Heart left ventricle (tissue), 16 donors: ENCODE data around the gene EBP. TPM values are rescaled to one million over a fixed set of nuclear protein-coding genes. Genes with fewer than 3 reads are reported as not detected.
A peak's percentile ranks its signal among the peaks of the same experiment; 100 is the strongest.

ENCODE experiments used
- ATAC-seq, 4 donors: fragments of 200-7000 bp; cut with Tn5 transposase; one replicate each; pipeline ENCODE4 v1.9.1; 2020 to 2022; ENCODE audit warnings: moderate library complexity in 4 of 4, mild to moderate bottlenecking in 3 of 4, moderate number of reproducible peaks in 1 of 4
- DNase-seq, 5 donors: peaks; one replicate each; pipeline ENCODE4 v3.0.0-alpha.2; 2020
- H3K27ac ChIP-seq, 12 donors: fragments of 200-600 bp; sonication (generic) in 4 of 12; one replicate each; pipeline versions ENCODE4 v1.5.0 to v1.8.0; 2016 to 2022; ENCODE audit warnings: mild to moderate bottlenecking in 2 of 12
- H3K27me3 ChIP-seq, 9 donors: fragments of 200-600 bp; sonication (generic) in 2 of 9; one replicate each; pipeline versions ENCODE4 v1.5.1 to v1.8.0; 2016 to 2022; ENCODE audit warnings: mild to moderate bottlenecking in 3 of 9
- H3K36me3 ChIP-seq, 9 donors: fragments of 200-600 bp; sonication (generic) in 2 of 9; one replicate each; pipeline versions ENCODE4 v1.5.0 to v1.8.0; 2018 to 2022; ENCODE audit warnings: mild to moderate bottlenecking in 2 of 9
- H3K4me1 ChIP-seq, 12 donors: fragments of 200-600 bp; sonication (generic) in 4 of 12; one replicate each; pipeline versions ENCODE4 v1.5.0 to v1.8.0; 2016 to 2022; ENCODE audit warnings: mild to moderate bottlenecking in 3 of 12
- H3K4me3 ChIP-seq, 12 donors: fragments of 200-600 bp; sonication (generic) in 4 of 12; one replicate each; pipeline versions ENCODE4 v1.5.0 to v1.8.0; 2017 to 2022; ENCODE audit warnings: mild to moderate bottlenecking in 9 of 12, moderate library complexity in 4 of 12
- H3K9me3 ChIP-seq, 12 donors: fragments of 200-600 bp; sonication (generic) in 4 of 12; one replicate each; pipeline versions ENCODE4 v1.5.0 to v1.8.0; 2016 to 2022; ENCODE audit warnings: mild to moderate bottlenecking in 1 of 12
- CTCF ChIP-seq, 12 donors: fragments of 200-600 bp; sonication (generic) in 4 of 12; IDR thresholded peaks; one replicate each; pipeline versions ENCODE4 v1.5.0 to v1.8.0; 2018 to 2022; ENCODE audit warnings: antibody characterized with exemption in 12 of 12, mild to moderate bottlenecking in 5 of 12
- POLR2A ChIP-seq, 2 donors: fragments of 450-650 bp; IDR thresholded peaks; one replicate each; pipeline ENCODE4 v1.6.1; 2017; ENCODE audit warnings: antibody characterized with exemption in 2 of 2, mild to moderate bottlenecking in 2 of 2, moderate library complexity in 2 of 2
- WGBS, 4 donors: extraction: QIAGEN DNeasy Blood & Tissue Kit in 2 of 4; methylation state at CpG; one replicate each; pipeline versions ENCODE4 v1.1.5 to v1.1.7; 2013 to 2018; 5-methylcytosine and 5-hydroxymethylcytosine counted together
- intact Hi-C, 10 donors: fragments of 100-400 bp; cut with DNase I; formaldehyde crosslinking; loops; one replicate each; pipeline versions ENCODE4 v1.11.1 to v1.14.2; 2022
- polyA plus RNA-seq, 2 donors: library from polyadenylated mRNA; stranded (reverse); fragments of 200-250 nt; gene quantifications; one replicate each; pipeline ENCODE4 v1.2.3, GENCODE V29; 2013
- total RNA-seq, 9 donors: library from RNA; depleted of rRNA in 2 of 9; stranded (reverse); fragments of >200 nt in 2 of 9; fragmentation: NEBNext Ultra II Directional in 3 of 9; extraction: Animal tissue kit (Norgen Biotek cat#: 25700) in 3 of 9; gene quantifications; one replicate each; pipeline versions ENCODE4 v1.1.0 to v1.2.4, GENCODE V29; 2016 to 2023
- donor health status: ischemic (EF 13 %, LVEDD 7.1; RV severe dilation, severe dysfunction).
- donor health status: healthy with polysubstance abuse.
- donor health status: DM: no; HTN: yes; CAD: no.
- donor health status: DM: no; HTN: no; CAD: no.
- donor health status: ischemic (EF 25% LVEDD 6.9; RV normal size, moderate dysfunction).
- donor health status: ischemic (EF 25% LVEDD 5.7; RV mildly dilated, moderate dysfunction).
- donor health status: healthy.
- donor health status: DM: yes; HTN: yes; CAD: no.
- donor health status: ischemic (EF 35%, LVEDD 5.7; RV mildly dilated, moderate dysfunction).
- donor health status: nonischemic (EF 11% LVEDD 7.7; RV severe dilation, severe dysfunction).
- donor health status: DM: yes; HTN: yes; CAD: no.
- donor health status: PGD.
- donor health status: ischemic (EF 29% LVEDD 5.4; RV normal size, mild dysfunction).
- donor health status: nonischemic (EF 23%, LVEDD 6.1; RV moderate dilation, normal function).

Gene EBP
- total and polyA plus RNA-seq, 11 donors: 37.1 to 118 (median 57.5) TPM

- Histone ChIP-seq H3K9me3 (no peaks in the 10 kb centered on the region), H3K4me3 (peak within 1 kb of the TSS; percentile 53 to 82 (median 73)), H3K36me3 (no peaks in the 10 kb centered on the region), H3K27ac (peak within 1 kb of the TSS; percentile 47 to 87 (median 76)), H3K27me3 (no peaks in the 10 kb centered on the region), H3K4me1 (peaks cover 0 to 8% (median 0%) of the 10 kb centered on the region in 12 donors)
- intact Hi-C loops: loop anchor here in 1 of 10 donors (10.0 kb wide), 1 partner anchor 401 kb away; the partner anchor contains the start of gene ZNF630
- peak; percentile 86 to 91 (median 89) for DNase-seq
- no peak for TF ChIP-seq CTCF (IDR thresholded peaks at IDR 0.05)
- peak in 1 of 2 donors; percentile 35 for TF ChIP-seq POLR2A (IDR thresholded peaks at IDR 0.05)
- peak; percentile 94 to 98 (median 96) for ATAC-seq
- WGBS, 4 donors: 0 to 41% (median 15%) methylated on average over 55 to 75 of the region's 75 CpGs
These were observed 45.6 kb upstream of the EBP start, which contains the start of gene FTSJ1 for GRCh38 chrX:48475774-48476577. Gene FTSJ1 (plus strand): TSS chrX:48476199. CDS start chrX:48478048, 1,849 bp downstream.

- TF ChIP-seq CTCF (IDR thresholded peaks at IDR 0.05) (no peak), POLR2A (IDR thresholded peaks at IDR 0.05) (no peak)
- Histone ChIP-seq H3K4me3 (peak overlapping the region in 10 of 12 donors; percentile 60 to 82 (median 74)), H3K4me1 (peaks cover 0 to 8% (median 0%) of the 10 kb centered on the region in 12 donors), H3K27ac (peak overlapping the region in 1 of 12 donors; percentile 87), H3K27me3 (no peaks in the 10 kb centered on the region), H3K9me3 (no peaks in the 10 kb centered on the region), H3K36me3 (peaks cover 0 to 9% (median 0%) of the 10 kb centered on the region in 9 donors)
- DNase-seq (no peak), ATAC-seq (no peak)
- WGBS, 4 donors: 64 to 78% (median 74%) methylated on average over 4 of the region's 4 CpGs
- intact Hi-C loops: loop anchor here in 1 of 10 donors (10.0 kb wide), 1 partner anchor 402 kb away; the partner anchor contains the start of gene ZNF630
These were observed 44.7 kb upstream of the EBP start for GRCh38 chrX:48476919-48477318.

- Histone ChIP-seq H3K27ac (no peak overlapping the region), H3K4me1 (peaks cover 0 to 8% (median 0%) of the 10 kb centered on the region in 12 donors), H3K9me3 (no peaks in the 10 kb centered on the region), H3K4me3 (no peak overlapping the region), H3K27me3 (no peaks in the 10 kb centered on the region), H3K36me3 (peaks cover 0 to 20% (median 5%) of the 10 kb centered on the region in 9 donors)
- TF ChIP-seq CTCF (IDR thresholded peaks at IDR 0.05): no peak
- no peak for TF ChIP-seq POLR2A (IDR thresholded peaks at IDR 0.05)
- WGBS, 4 donors: 89 to 94% (median 92%) methylated on average over 19 of the region's 19 CpGs
- no peak for DNase-seq
- no peak for ATAC-seq
- intact Hi-C loops: loop anchor here in 1 of 10 donors (10.0 kb wide), 1 partner anchor 403 kb away; the partner anchor contains the start of gene ZNF630
These were observed 43.5 kb upstream of the EBP start for GRCh38 chrX:48477960-48478755.
